Body of pancreas (tissue), 4 donors: Measurements from ENCODE around the gene EPB41L5. TPM values are rescaled to one million over a fixed set of nuclear protein-coding genes. Genes with fewer than 3 reads are reported as not detected.
"Not testable (repeated sequence)": the region's sequence is repeated elsewhere in the genome, so short reads cannot be mapped to it uniquely, and the experiment has no call there.

Source experiments
- ATAC-seq: fragments of 150-250 bp; one replicate; pipeline ENCODE4 v1.9.1; 2016
- DNase-seq, 4 donors: peaks; one replicate each; pipeline ENCODE4 v3.0.0-alpha.2; 2019
- H3K27ac ChIP-seq, 4 donors: fragments of 200-600 bp; sonication (generic); 1 replicate in 3 of 4; 2 replicates in 1 of 4; pipeline versions ENCODE4 v1.5.1 to v1.6.1; 2016 to 2019; ENCODE audit warnings: mild to moderate bottlenecking in 1 of 4, mixed read lengths in 1 of 4, moderate library complexity in 1 of 4
- H3K27me3 ChIP-seq, 2 donors: fragments of 200-600 bp; sonication (generic); one replicate each; pipeline ENCODE4 v1.6.0; 2016; ENCODE audit warnings: mild to moderate bottlenecking in 1 of 2
- H3K36me3 ChIP-seq, 2 donors: fragments of 200-600 bp; sonication (generic); replicated peaks in 1 of 2; 2 replicates each; pipeline ENCODE4 v1.5.1; 2016; ENCODE audit warnings: low read depth in 2 of 2; ENCODE audit not compliant: insufficient read depth in 1 of 2
- H3K4me1 ChIP-seq: fragments of 200-600 bp; sonication (generic); one replicate; pipeline ENCODE4 v1.6.0; 2016
- H3K4me3 ChIP-seq, 2 donors: fragments of 200-600 bp; sonication (generic); 1 replicate in 1 of 2; 2 replicates in 1 of 2; pipeline ENCODE4 v1.5.1; 2016 to 2019
- H3K9me3 ChIP-seq, 3 donors: fragments of 200-600 bp; sonication (generic); 1 replicate in 2 of 3; 2 replicates in 1 of 3; pipeline ENCODE4 v1.5.1; 2016
- POLR2A ChIP-seq, 3 donors: fragments of 450-650 bp; IDR thresholded peaks; one replicate each; pipeline ENCODE4 v1.6.1; 2016; ENCODE audit warnings: antibody characterized with exemption in 3 of 3, mild to moderate bottlenecking in 2 of 3
- WGBS, 2 donors: methylation state at CpG; one replicate each; pipeline ENCODE4 v1.1.5; 2017; 5-methylcytosine and 5-hydroxymethylcytosine counted together
- intact Hi-C: fragments of 100-400 bp; cut with DNase I; formaldehyde crosslinking; loops from one replicate; pipeline ENCODE4 v1.15.1; 2023
- total RNA-seq, 2 donors: library from RNA; depleted of rRNA; stranded (reverse); fragments of >200 nt; gene quantifications; one replicate each; pipeline ENCODE4 v1.1.0, GENCODE V29; 2016
- TF ChIP-seq, protein P1 (sequence below), 7 experiments: fragments of 450-650 bp in 4 of 7; fragments of 200-600 bp in 3 of 7; sonication (generic) in 3 of 7; IDR thresholded peaks; one replicate each; pipeline ENCODE4 v1.5.1; 2016 to 2019; ENCODE audit warnings: antibody characterized with exemption in 7 of 7

The EPB41L5 gene
- total RNA-seq, 2 donors from 2014 or later, result 27.2 to 32.6 TPM

DNA sequence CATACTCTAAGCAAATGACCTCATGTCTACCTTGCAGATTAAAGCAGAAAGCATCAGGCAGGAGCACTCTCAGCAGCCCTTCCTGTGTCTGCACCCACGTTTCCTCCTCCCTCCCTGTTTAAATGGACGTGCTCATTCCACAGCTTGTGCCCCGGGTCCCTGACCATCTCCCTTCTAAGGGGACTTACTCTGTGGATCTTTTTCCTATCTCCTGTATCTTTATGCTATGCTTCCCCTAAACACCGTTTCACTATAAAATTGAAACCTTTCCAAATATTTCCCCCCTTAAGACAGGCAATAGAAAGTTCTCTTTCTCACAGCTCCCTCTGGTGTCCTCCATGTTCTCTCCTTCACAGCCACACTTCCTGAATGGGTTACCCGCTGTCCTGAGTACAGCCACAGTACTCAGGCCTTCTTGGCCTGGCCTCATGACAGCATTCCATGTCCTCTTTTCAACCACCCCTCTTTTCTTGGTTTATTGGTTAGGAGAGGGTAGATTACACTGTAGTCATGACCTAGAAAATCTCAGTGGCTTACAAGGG is 169.2 kb downstream of the EPB41L5 start:
- ATAC-seq, result no peak
- Histone ChIP-seq H3K27me3 (no peaks in the 10 kb centered on the region), H3K4me3 (no peak overlapping the region), H3K36me3 (no peaks in the 10 kb centered on the region), H3K9me3 (no peaks in the 10 kb centered on the region), H3K27ac (no peak overlapping the region), H3K4me1 (no peaks in the 10 kb centered on the region)
- DNase-seq, result no peak
- intact Hi-C loops, result no loop called here
- WGBS, 2 donors, result 70 to 83% methylated on average over 5 of the region's 5 CpGs
- TF ChIP-seq, protein P1, sequence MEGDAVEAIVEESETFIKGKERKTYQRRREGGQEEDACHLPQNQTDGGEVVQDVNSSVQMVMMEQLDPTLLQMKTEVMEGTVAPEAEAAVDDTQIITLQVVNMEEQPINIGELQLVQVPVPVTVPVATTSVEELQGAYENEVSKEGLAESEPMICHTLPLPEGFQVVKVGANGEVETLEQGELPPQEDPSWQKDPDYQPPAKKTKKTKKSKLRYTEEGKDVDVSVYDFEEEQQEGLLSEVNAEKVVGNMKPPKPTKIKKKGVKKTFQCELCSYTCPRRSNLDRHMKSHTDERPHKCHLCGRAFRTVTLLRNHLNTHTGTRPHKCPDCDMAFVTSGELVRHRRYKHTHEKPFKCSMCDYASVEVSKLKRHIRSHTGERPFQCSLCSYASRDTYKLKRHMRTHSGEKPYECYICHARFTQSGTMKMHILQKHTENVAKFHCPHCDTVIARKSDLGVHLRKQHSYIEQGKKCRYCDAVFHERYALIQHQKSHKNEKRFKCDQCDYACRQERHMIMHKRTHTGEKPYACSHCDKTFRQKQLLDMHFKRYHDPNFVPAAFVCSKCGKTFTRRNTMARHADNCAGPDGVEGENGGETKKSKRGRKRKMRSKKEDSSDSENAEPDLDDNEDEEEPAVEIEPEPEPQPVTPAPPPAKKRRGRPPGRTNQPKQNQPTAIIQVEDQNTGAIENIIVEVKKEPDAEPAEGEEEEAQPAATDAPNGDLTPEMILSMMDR (IDR thresholded peaks at IDR 0.05), result no peak
- no peak for TF ChIP-seq POLR2A (IDR thresholded peaks at IDR 0.05)

DNA sequence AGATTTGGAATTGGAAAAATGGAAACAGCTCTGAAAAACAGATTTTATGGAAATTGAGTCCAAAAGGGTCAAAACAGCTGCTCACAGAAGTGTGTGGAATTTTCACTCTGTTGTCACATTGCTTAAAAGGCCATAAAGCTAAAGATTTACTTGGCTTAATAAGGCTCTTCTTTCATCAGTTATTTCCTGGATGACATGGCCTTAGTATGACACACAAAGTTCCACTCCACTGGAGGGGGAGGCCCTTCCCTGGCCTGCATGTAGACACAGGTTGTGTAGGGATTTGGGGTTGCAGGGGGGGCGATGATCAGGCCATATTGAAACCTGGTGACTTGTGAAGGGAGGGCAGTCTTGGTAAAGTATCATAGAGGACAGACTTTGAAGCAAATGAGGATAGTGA is 176.3 kb downstream of the EPB41L5 start:
- intact Hi-C loops, result no loop called here
- Histone ChIP-seq H3K27me3 (no peaks in the 10 kb centered on the region), H3K9me3 (no peaks in the 10 kb centered on the region), H3K4me3 (no peak overlapping the region), H3K4me1 (no peaks in the 10 kb centered on the region), H3K36me3 (no peaks in the 10 kb centered on the region), H3K27ac (no peak overlapping the region)
- DNase-seq, result no peak
- 84 to 89% methylated on average over 1 of the region's 1 CpG for WGBS, 2 donors
- no peak for ATAC-seq
- TF ChIP-seq, protein P1 (IDR thresholded peaks at IDR 0.05), result no peak
- no peak for TF ChIP-seq POLR2A (IDR thresholded peaks at IDR 0.05)

DNA sequence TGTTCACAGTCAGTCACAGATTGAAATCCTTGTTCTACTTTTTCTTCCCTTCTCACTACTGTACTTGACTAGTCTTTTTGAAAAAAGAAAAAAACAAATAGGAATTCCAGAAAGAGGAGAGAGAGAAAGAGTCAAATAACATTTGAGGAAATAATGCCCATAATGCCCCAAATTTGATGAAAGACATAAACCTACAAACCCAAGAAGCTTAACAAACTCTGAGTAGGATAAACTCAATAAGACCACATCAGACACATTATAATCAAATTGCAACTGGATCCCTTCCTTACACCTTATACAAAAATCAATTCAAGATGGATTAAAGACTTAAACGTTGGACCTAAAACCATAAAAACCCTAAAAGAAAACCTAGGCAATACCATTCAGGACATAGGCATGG is 179.4 kb downstream of the EPB41L5 start:
- Histone ChIP-seq H3K4me1 (no peaks in the 10 kb centered on the region), H3K27me3 (no peaks in the 10 kb centered on the region), H3K4me3 (no peak overlapping the region), H3K9me3 (no peaks in the 10 kb centered on the region), H3K36me3 (no peaks in the 10 kb centered on the region), H3K27ac (no peak overlapping the region)
- DNase-seq (no peak), ATAC-seq (no peak)
- 45 to 67% methylated on average over 1 of the region's 1 CpG for WGBS, 2 donors
- intact Hi-C loops, result no loop called here
- TF ChIP-seq, protein P1 (IDR thresholded peaks at IDR 0.05), result no peak
- no peak for TF ChIP-seq POLR2A (IDR thresholded peaks at IDR 0.05)

DNA sequence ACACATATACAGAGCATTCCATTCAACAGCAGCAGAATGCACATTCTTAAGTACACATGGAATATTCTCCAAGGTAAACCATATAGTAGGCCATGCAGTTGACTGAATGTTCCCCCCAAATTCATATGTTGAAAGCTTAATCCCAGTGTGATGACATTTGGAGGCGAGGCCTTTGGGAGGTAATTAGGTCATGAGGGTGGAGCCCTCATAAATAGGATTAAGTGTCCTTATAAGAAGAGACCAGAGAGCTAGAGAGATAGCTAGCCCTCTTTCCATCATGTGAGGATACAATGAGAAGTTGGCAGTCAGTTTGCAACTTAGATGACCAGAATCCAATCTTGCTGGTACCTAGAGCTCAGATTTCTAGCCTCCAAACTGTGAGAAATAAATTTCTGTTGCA is 182.7 kb downstream of the EPB41L5 start:
- DNase-seq (no peak), ATAC-seq (no peak)
- no peaks in the 10 kb centered on the region for H3K27me3 ChIP-seq
- no peaks in the 10 kb centered on the region for H3K4me1 ChIP-seq
- TF ChIP-seq, protein P1 (IDR thresholded peaks at IDR 0.05), result no peak
- no peak for TF ChIP-seq POLR2A (IDR thresholded peaks at IDR 0.05)
- intact Hi-C loops, result no loop called here
- no peaks in the 10 kb centered on the region for H3K36me3 ChIP-seq
- 77 to 86% methylated on average over 1 of the region's 1 CpG for WGBS, 2 donors
- H3K4me3 ChIP-seq, result no peak overlapping the region
- H3K9me3 ChIP-seq, result peaks cover 0 to 5% (median 0%) of the 10 kb centered on the region in 3 donors
- no peak overlapping the region for H3K27ac ChIP-seq

DNA sequence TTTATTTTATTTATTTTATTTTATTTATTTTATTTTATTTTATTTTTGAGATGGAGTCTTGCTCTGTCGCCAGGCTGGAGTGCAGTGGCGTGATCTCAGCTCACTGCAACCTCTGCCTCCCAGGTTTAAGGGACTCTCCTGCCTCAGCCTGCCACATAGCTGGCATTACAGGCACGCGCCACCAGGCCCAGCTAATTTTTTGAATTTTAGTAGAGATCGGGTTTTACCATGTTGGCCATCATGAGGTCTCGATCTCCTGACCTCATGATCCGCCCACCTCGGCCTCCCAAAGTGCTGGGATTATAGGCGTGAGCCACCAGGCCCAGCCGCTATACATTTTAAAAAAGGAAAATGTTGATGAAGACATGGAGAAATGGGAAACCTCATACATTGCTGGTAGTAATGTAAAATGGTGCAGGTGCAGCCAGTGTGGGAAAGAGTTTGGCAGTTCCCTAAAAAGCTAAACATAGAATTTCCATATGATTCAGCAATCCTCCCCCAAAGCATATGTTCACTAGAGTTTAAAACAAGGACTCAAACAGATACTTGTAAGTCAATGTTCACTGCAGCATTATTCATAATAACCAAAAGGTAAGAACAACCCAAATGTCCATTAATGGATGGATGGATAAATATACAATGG is 187.1 kb downstream of the EPB41L5 start:
- WGBS, 2 donors, result 94% methylated on average over 10 of the region's 10 CpGs
- H3K36me3 ChIP-seq, H3K9me3 ChIP-seq, intact Hi-C loops, ATAC-seq, H3K4me3 ChIP-seq, DNase-seq, H3K27ac ChIP-seq, H3K4me1 ChIP-seq, H3K27me3 ChIP-seq: not testable (repeated sequence)
